ENCODE results near the gene DIPK1A. TPM values are rescaled to one million over a fixed set of nuclear protein-coding genes. Genes with fewer than 3 reads are reported as not detected.
A peak's percentile ranks its signal among the peaks of the same experiment; 100 is the strongest.

DIPK1A gene
- total RNA-seq, 3 donors from 2014 or later = 12.1 to 14.7 (median 14.4) TPM

GRCh38 chr1:92957030-92957734 is 4.1 kb downstream of the DIPK1A start:
- TF ChIP-seq POLR2A (IDR thresholded peaks at IDR 0.05) (no peak), CTCF (IDR thresholded peaks at IDR 0.05) (no peak), POLR2AphosphoS5 (IDR thresholded peaks at IDR 0.05) (no peak)
- intact Hi-C loops (cut with DNase I; ENCODE audit: low total_unique reads) = no loop called here
- H3K27ac ChIP-seq = peak overlapping the region in 1 of 2 donors; percentile 5
- H3K4me1 ChIP-seq = no peaks in the 10 kb centered on the region
- no peaks in the 10 kb centered on the region for H3K9me3 ChIP-seq
- no peaks in the 10 kb centered on the region for H3K36me3 ChIP-seq
- no peak overlapping the region for H3K4me3 ChIP-seq
- DNase-seq (ENCODE audit: low spot score in 2 of 2) = no peak
- no peaks in the 10 kb centered on the region for H3K27me3 ChIP-seq

GRCh38 chr1:92956254-92957029 is 4.8 kb downstream of the DIPK1A start:
- DNase-seq (ENCODE audit: low spot score in 2 of 2) = no peak
- no peaks in the 10 kb centered on the region for H3K36me3 ChIP-seq
- H3K9me3 ChIP-seq = no peaks in the 10 kb centered on the region
- intact Hi-C loops (cut with DNase I; ENCODE audit: low total_unique reads) = no loop called here
- no peaks in the 10 kb centered on the region for H3K4me1 ChIP-seq
- H3K4me3 ChIP-seq = no peak overlapping the region
- H3K27ac ChIP-seq = no peak overlapping the region
- TF ChIP-seq POLR2AphosphoS5 (IDR thresholded peaks at IDR 0.05) (no peak), CTCF (IDR thresholded peaks at IDR 0.05) (no peak), POLR2A (IDR thresholded peaks at IDR 0.05) (no peak)
- H3K27me3 ChIP-seq = no peaks in the 10 kb centered on the region

GRCh38 chr1:92953491-92953890 is 7.8 kb downstream of the DIPK1A start:
- intact Hi-C loops (cut with DNase I; ENCODE audit: low total_unique reads) = no loop called here
- TF ChIP-seq POLR2A (IDR thresholded peaks at IDR 0.05) (no peak), CTCF (IDR thresholded peaks at IDR 0.05) (no peak), POLR2AphosphoS5 (IDR thresholded peaks at IDR 0.05) (no peak)
- Histone ChIP-seq H3K27me3 (no peaks in the 10 kb centered on the region), H3K4me1 (no peaks in the 10 kb centered on the region), H3K27ac (no peak overlapping the region), H3K4me3 (no peak overlapping the region), H3K36me3 (no peaks in the 10 kb centered on the region), H3K9me3 (no peaks in the 10 kb centered on the region)
- no peak for DNase-seq (ENCODE audit: low spot score in 2 of 2)

- Histone ChIP-seq H3K9me3 (no peaks in the 10 kb centered on the region), H3K36me3 (no peaks in the 10 kb centered on the region), H3K4me3 (no peak overlapping the region), H3K27ac (no peak overlapping the region), H3K4me1 (no peaks in the 10 kb centered on the region), H3K27me3 (no peaks in the 10 kb centered on the region)
- intact Hi-C loops (cut with DNase I; ENCODE audit: low total_unique reads) = no loop called here
- no peak for DNase-seq (ENCODE audit: low spot score in 2 of 2)
- TF ChIP-seq POLR2AphosphoS5 (IDR thresholded peaks at IDR 0.05) (no peak), POLR2A (IDR thresholded peaks at IDR 0.05) (no peak), CTCF (IDR thresholded peaks at IDR 0.05) (no peak)
These were observed 8.5 kb downstream of the DIPK1A start for GRCh38 chr1:92952714-92953113.

GRCh38 chr1:92951141-92951582 is 10.1 kb downstream of the DIPK1A start:
- no peak for DNase-seq (ENCODE audit: low spot score in 2 of 2)
- no peaks in the 10 kb centered on the region for H3K36me3 ChIP-seq
- intact Hi-C loops (cut with DNase I; ENCODE audit: low total_unique reads) = no loop called here
- peak overlapping the region in 1 of 2 donors; percentile 4 for H3K27ac ChIP-seq
- no peak overlapping the region for H3K4me3 ChIP-seq
- no peak for TF ChIP-seq CTCF (IDR thresholded peaks at IDR 0.05)
- TF ChIP-seq POLR2AphosphoS5 (IDR thresholded peaks at IDR 0.05) = no peak
- no peak for TF ChIP-seq POLR2A (IDR thresholded peaks at IDR 0.05)
- no peaks in the 10 kb centered on the region for H3K9me3 ChIP-seq
- H3K4me1 ChIP-seq = no peaks in the 10 kb centered on the region
- no peaks in the 10 kb centered on the region for H3K27me3 ChIP-seq

All from breast epithelium (tissue), 4 donors.